Pancreas (tissue), 10 donors: ENCODE data around the gene AOPEP. TPM values are rescaled to one million over a fixed set of nuclear protein-coding genes. Genes with fewer than 3 reads are reported as not detected.

Experiments
- ATAC-seq, 4 donors: fragments of 200-7000 bp; cut with Tn5 transposase; one replicate each; pipeline versions ENCODE4 v1.8.0 to v1.9.1; 2020; ENCODE audit warnings: mild to moderate bottlenecking in 4 of 4, moderate library complexity in 4 of 4
- DNase-seq, 6 donors: peaks; one replicate each; pipeline ENCODE4 v3.0.0-alpha.2; 2020
- FAIRE-seq: peaks from 2 replicates; lab custom pipeline; 2012; peaks lifted over from hg19 to GRCh38; lab: Jason Lieb, UNC
- H3K27ac ChIP-seq, 4 donors: fragments of 200-600 bp; sonication (generic); 1 replicate in 3 of 4; 2 replicates in 1 of 4; pipeline versions ENCODE4 v1.5.0 to v1.8.0; 2020
- H3K27me3 ChIP-seq, 4 donors: fragments of 200-600 bp; one replicate each; pipeline ENCODE4 v1.8.0; 2021
- H3K36me3 ChIP-seq, 3 donors: fragments of 200-600 bp; sonication (generic) in 1 of 3; one replicate each; pipeline versions ENCODE4 v1.5.0 to v1.8.0; 2020 to 2021
- H3K4me1 ChIP-seq, 3 donors: fragments of 200-600 bp; one replicate each; pipeline ENCODE4 v1.8.0; 2021
- H3K4me3 ChIP-seq, 4 donors: fragments of 200-600 bp; sonication (generic) in 2 of 4; one replicate each; pipeline versions ENCODE4 v1.5.0 to v1.8.0; 2020 to 2021
- H3K9me3 ChIP-seq, 4 donors: fragments of 200-600 bp; one replicate each; pipeline ENCODE4 v1.8.0; 2021
- WGBS, 2 donors: extraction: QIAGEN DNeasy Blood & Tissue Kit; methylation state at CpG; one replicate each; pipeline ENCODE4 v1.1.7; 2013; 5-methylcytosine and 5-hydroxymethylcytosine counted together
- intact Hi-C, 3 donors: fragments of 100-400 bp; cut with DNase I; formaldehyde crosslinking; loops; one replicate each; pipeline versions ENCODE4 v1.11.1 to v1.14.2; 2022
- polyA plus RNA-seq, 2 donors: library from polyadenylated mRNA; stranded (reverse); fragments of 200-250 nt; gene quantifications; one replicate each; pipeline ENCODE4 v1.2.3, GENCODE V29; 2013
- total RNA-seq, 6 donors: library from RNA; stranded (reverse); fragmentation: NEBNext Ultra II Directional in 4 of 6; extraction: Animal tissue kit (Norgen Biotek cat#: 25700) in 4 of 6; gene quantifications; one replicate each; pipeline versions ENCODE4 v1.2.1 to v1.2.4, GENCODE V29; 2021 to 2023
- TF ChIP-seq, protein P1 (sequence below), 4 donors: fragments of 200-600 bp; sonication (generic) in 3 of 4; IDR thresholded peaks; one replicate each; pipeline versions ENCODE4 v1.5.0 to v1.8.0; 2021; ENCODE audit warnings: antibody characterized with exemption in 4 of 4
- donor health status: healthy with polysubstance abuse.
- donor health status: DM: no; HTN: no; CAD: no; lungs with moderate emphysema.
- donor health status: DM: no; HTN: no; CAD: no.
- donor health status: control.
- donor health status: control.
- donor health status: Bipolar disorder and iron deficiency.
- donor health status: DM: yes; HTN: yes; CAD: no.
- donor health status: DM: no; HTN: no; CAD: no.
- donor health status: DM: no; HTN: no; CAD: no.
- donor health status: DM: yes; HTN: yes; CAD: no.

AOPEP gene
- total and polyA plus RNA-seq, 8 donors = 50.5 to 140 (median 76.7) TPM

DNA sequence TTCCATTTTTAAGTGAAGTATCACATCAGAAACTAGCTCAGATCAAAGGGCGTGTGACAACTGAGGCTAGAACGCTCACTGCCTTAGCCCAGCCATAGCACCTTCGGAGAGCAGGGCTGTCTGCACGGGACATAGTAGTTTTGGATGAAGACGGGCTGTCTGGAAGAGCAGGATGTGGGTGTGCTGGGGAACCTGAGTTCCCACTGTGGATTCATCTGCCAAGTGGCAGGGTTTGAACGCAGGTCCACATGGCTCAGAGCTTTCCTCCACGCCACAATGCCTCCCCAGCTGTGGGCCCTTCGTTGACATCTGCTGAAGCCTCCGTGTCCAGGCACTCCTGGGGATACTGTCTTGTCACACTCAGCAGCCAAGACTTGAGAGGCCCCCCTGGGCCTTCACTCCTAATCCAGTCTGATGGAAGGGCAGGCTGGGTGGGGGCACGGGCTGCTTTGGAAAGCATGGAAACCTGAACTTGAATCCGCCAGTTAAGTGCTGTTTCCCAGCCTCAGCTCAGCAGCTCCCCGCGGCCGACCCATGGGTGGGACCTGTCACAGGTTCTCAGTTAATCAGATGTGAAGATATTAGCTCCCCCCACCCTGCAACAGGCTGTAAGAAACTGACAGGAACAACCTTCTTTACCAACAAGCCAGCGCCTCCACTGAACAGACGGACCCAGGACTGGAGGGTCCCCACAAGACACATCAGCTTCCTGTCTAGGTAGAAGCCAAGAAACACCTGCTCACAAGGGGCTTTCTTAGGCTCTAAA lies 362.9 kb downstream of the AOPEP start:
- Histone ChIP-seq H3K4me3 (no peak overlapping the region), H3K4me1 (peaks cover 16 to 32% (median 23%) of the 10 kb centered on the region in 3 donors), H3K36me3 (peaks cover 0 to 54% (median 10%) of the 10 kb centered on the region in 3 donors), H3K27me3 (no peaks in the 10 kb centered on the region), H3K9me3 (no peaks in the 10 kb centered on the region), H3K27ac (peak overlapping the region; percentile 36 to 77 (median 56))
- intact Hi-C loops = loop anchor here in 1 of 3 donors (5.0 kb wide), 1 partner anchor 38 kb away; no protein-coding TSS in a partner anchor
- ATAC-seq (no peak), FAIRE-seq (no peak), DNase-seq (peak in 2 of 6 donors; percentile 51 to 58)
- TF ChIP-seq, protein P1, sequence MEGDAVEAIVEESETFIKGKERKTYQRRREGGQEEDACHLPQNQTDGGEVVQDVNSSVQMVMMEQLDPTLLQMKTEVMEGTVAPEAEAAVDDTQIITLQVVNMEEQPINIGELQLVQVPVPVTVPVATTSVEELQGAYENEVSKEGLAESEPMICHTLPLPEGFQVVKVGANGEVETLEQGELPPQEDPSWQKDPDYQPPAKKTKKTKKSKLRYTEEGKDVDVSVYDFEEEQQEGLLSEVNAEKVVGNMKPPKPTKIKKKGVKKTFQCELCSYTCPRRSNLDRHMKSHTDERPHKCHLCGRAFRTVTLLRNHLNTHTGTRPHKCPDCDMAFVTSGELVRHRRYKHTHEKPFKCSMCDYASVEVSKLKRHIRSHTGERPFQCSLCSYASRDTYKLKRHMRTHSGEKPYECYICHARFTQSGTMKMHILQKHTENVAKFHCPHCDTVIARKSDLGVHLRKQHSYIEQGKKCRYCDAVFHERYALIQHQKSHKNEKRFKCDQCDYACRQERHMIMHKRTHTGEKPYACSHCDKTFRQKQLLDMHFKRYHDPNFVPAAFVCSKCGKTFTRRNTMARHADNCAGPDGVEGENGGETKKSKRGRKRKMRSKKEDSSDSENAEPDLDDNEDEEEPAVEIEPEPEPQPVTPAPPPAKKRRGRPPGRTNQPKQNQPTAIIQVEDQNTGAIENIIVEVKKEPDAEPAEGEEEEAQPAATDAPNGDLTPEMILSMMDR (IDR thresholded peaks at IDR 0.05) = no peak
- WGBS, 2 donors = 82 to 89% methylated on average over 16 of the region's 16 CpGs

DNA sequence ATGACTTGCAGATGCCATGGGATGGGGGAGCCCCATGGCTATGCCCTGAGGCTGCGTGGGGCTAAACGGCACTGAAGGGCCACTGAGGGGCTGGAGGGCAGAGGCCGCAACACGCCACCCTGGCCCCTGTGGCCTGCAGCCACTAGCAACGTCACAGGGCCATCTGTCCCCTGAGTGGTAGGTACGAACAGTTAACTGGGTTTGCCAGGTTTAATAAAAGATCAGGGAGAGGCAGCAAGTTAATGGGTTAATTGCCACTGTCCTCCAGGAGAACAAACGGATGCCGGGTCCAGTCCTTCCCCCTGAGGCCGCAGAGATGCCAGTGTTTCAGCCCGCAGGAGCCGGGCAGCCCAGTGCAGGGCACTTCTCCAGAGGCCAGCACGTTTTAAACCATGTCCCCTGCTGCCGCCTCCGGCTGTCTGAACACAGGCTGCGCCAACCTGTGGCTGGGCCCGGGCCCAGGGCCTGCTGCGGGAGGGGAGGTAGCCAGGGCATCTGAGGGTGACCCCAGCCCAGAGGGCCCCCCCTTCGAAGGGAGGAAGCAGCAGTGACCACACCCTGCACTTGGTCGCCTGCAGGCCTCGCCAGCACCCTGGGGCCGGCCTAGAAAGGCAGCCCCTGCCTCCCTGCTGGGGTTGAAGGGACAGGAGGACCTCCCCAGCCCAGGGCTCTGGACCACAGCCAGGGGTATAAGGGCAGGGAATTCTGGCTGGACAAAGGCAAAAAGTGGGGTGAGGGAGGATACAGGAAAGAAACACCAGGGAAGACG lies 363.7 kb downstream of the AOPEP start:
- no peak for FAIRE-seq
- 44 to 46% methylated on average over 22 of the region's 22 CpGs for WGBS, 2 donors
- ATAC-seq = peak; percentile 15 to 31 (median 28)

DNA sequence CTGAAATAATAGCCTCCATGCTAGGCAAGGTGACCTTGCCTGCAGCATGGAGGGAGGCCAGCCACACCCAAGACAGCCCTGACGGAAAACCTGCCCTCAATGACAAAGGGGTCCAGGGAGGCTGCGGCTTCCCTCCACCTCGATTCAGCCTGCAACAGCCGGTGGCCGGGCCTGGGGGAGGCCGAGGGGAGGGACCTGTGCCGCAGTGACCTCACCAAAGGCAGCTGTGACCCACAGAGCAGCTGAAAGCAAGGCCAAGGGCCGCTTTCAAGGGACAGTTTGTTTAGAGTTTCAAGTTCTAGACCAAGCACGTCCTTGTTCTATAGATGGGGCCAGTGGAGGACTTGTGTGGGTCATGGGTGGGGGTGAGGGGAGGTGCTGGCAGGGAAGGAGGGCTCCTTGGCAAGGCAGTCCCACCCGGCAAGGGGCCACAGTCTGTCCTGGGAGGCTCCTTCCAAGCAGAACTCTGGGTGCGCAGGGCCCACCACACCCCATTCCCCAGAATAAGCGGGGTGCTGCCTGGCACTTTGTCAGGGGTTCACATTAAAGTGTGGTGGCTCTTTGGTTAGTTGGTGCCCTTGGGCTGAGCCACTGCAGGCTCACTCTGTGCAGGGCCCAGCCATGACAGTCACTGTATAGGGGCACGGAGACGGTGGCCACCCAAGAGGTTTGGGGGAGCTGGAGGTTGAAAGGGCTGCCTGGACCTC lies 364.5 kb downstream of the AOPEP start:
- Histone ChIP-seq H3K4me1 (peaks cover 16 to 32% (median 23%) of the 10 kb centered on the region in 3 donors), H3K4me3 (no peak overlapping the region), H3K27ac (peak overlapping the region; percentile 36 to 77 (median 63)), H3K27me3 (no peaks in the 10 kb centered on the region), H3K36me3 (peaks cover 0 to 42% (median 9%) of the 10 kb centered on the region in 3 donors), H3K9me3 (no peaks in the 10 kb centered on the region)
- TF ChIP-seq, protein P1 (IDR thresholded peaks at IDR 0.05) = no peak
- WGBS, 2 donors = 68 to 75% methylated on average over 14 of the region's 14 CpGs
- DNase-seq = peak in 3 of 6 donors; percentile 48 to 64 (median 59)
- FAIRE-seq = no peak
- ATAC-seq = peak in 3 of 4 donors; percentile 4 to 7 (median 7)
- intact Hi-C loops = no loop called here

More for the DNA sequence above, 363.7 kb downstream of the AOPEP start:
- peak in 3 of 6 donors; percentile 67 to 85 (median 69) for DNase-seq
- peak overlapping the region; percentile 36 to 77 (median 56) for H3K27ac ChIP-seq
- no peaks in the 10 kb centered on the region for H3K9me3 ChIP-seq
- intact Hi-C loops = no loop called here
- peaks cover 16 to 32% (median 23%) of the 10 kb centered on the region in 3 donors for H3K4me1 ChIP-seq
- TF ChIP-seq, protein P1 (IDR thresholded peaks at IDR 0.05) = no peak
- no peak overlapping the region for H3K4me3 ChIP-seq
- peaks cover 0 to 50% (median 10%) of the 10 kb centered on the region in 3 donors for H3K36me3 ChIP-seq
- H3K27me3 ChIP-seq = no peaks in the 10 kb centered on the region

DNA sequence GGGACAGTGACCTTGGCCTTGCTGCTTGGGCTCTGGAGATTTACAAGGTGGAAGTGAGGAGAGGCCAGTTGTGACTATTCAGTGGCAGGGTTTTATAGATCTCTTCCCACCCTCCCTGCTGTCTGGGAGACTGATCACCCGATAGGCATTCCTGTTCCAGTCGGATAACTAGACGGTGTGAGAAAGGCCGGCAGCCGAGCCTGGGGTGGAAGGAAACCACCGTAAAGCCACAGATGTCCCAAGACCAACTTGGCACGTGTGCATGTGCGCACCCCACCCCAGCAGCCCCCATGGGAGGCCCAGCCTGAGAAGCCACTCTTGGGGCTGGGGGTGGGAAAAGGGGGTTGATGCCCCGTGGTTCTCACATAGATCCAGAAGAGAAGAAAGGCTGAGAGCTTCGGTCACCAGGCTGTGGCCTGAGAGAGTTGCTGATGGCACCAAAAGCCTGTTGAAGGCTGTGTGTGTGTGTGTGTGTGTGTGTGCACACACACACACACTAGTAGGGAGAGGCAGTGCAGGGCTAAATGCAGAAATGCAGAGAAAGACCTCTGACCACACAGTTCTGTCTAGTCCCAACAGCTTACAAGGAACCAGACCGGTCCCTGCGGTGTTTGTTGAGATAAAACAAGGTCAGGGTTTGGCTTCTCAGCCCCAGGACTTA lies 365.2 kb downstream of the AOPEP start:
- DNase-seq (peak in 3 of 6 donors; percentile 46 to 53 (median 47)), ATAC-seq (peak; percentile 6 to 40 (median 16)), FAIRE-seq (no peak)
- H3K9me3 ChIP-seq = no peaks in the 10 kb centered on the region
- H3K27me3 ChIP-seq = no peaks in the 10 kb centered on the region
- intact Hi-C loops = no loop called here
- H3K4me3 ChIP-seq = no peak overlapping the region
- whole genome bisulfite sequencing, 2 donors = 32 to 39% methylated on average over 12 of the region's 12 CpGs
- peaks cover 16 to 32% (median 23%) of the 10 kb centered on the region in 3 donors for H3K4me1 ChIP-seq
- H3K27ac ChIP-seq = peak overlapping the region; percentile 36 to 77 (median 63)
- peaks cover 0 to 35% (median 2%) of the 10 kb centered on the region in 3 donors for H3K36me3 ChIP-seq
- TF ChIP-seq, protein P1 (IDR thresholded peaks at IDR 0.05) = no peak
